HepG2 (cell line): ENCODE measurements around the gene BTG2. TPM values are rescaled to one million over a fixed set of nuclear protein-coding genes. Genes with fewer than 3 reads are reported as not detected.
A peak's percentile ranks its signal among the peaks of the same experiment; 100 is the strongest.

Experiments
- FOXO1 ChIP-seq: sonication (generic); formaldehyde crosslinking; IDR thresholded peaks from 2 replicates; pipeline ENCODE4 v1.4.0; 2020; ENCODE audit warnings: missing genetic modification reagents
- GPN1 ChIP-seq: sonication (generic); formaldehyde crosslinking; IDR thresholded peaks from 2 replicates; pipeline ENCODE4 v1.5.1; 2020; ENCODE audit warnings: missing genetic modification reagents, borderline replicate concordance
- KDM4B ChIP-seq: sonication (generic); formaldehyde crosslinking; IDR thresholded peaks from 2 replicates; pipeline ENCODE4 v1.4.0; 2020; ENCODE audit warnings: missing genetic modification reagents
- KLF16 ChIP-seq, 2 experiments: sonication (generic) in 1 of 2; formaldehyde crosslinking in 1 of 2; IDR thresholded peaks; 2 replicates each; pipeline versions ENCODE4 v1.6.1 to v1.8.0; 2016 to 2023; ENCODE audit warnings: missing genetic modification reagents in 2 of 2, missing compliant biosample characterization in 1 of 2
- NCOA1 ChIP-seq: sonication (generic); formaldehyde crosslinking; IDR thresholded peaks from 2 replicates; pipeline ENCODE4 v1.9.0; 2021; ENCODE audit warnings: missing genetic modification reagents
- NONO ChIP-seq, 2 experiments: fragments of 450-650 bp in 1 of 2; sonication (generic) in 1 of 2; formaldehyde crosslinking in 1 of 2; IDR thresholded peaks in 1 of 2; conservative IDR thresholded peaks in 1 of 2; 2 replicates each; pipeline versions ENCODE4 v1.6.1 to v1.8.0; 2017 to 2022; ENCODE audit warnings: mild to moderate bottlenecking in 1 of 2, missing genetic modification reagents in 1 of 2, moderate library complexity in 1 of 2
- PATZ1 ChIP-seq: sonication (generic); formaldehyde crosslinking; IDR thresholded peaks from 2 replicates; pipeline ENCODE4 v1.4.0; 2020; ENCODE audit warnings: missing genetic modification reagents
- POGK ChIP-seq: sonication (generic); formaldehyde crosslinking; conservative IDR thresholded peaks from 2 replicates; pipeline ENCODE4 v1.8.0; 2022; ENCODE audit warnings: mild to moderate bottlenecking, moderate library complexity, missing genetic modification reagents
- RXRB ChIP-seq: IDR thresholded peaks from 2 replicates; pipeline ENCODE4 v1.6.1; 2016; ENCODE audit warnings: borderline replicate concordance, missing genetic modification reagents, missing compliant biosample characterization
- TERF1 ChIP-seq: sonication (generic); formaldehyde crosslinking; IDR thresholded peaks from 2 replicates; pipeline ENCODE4 v1.8.0; 2022; ENCODE audit warnings: mild to moderate bottlenecking, missing genetic modification reagents, moderate library complexity
- TFAP4 ChIP-seq: sonication (generic); IDR thresholded peaks from 2 replicates; pipeline ENCODE4 v1.6.1; 2016; ENCODE audit warnings: low read depth, borderline replicate concordance
- ZNF446 ChIP-seq: sonication (generic); formaldehyde crosslinking; IDR thresholded peaks from 2 replicates; pipeline ENCODE4 v1.5.0; 2020; ENCODE audit warnings: mild to moderate bottlenecking, missing genetic modification reagents
- ZNF574 ChIP-seq: sonication (generic); formaldehyde crosslinking; IDR thresholded peaks from 2 replicates; pipeline ENCODE4 v1.4.0; 2020; ENCODE audit warnings: missing genetic modification reagents
- ZNF580 ChIP-seq: IDR thresholded peaks from 2 replicates; pipeline ENCODE4 v1.6.1; 2016; ENCODE audit warnings: low read depth, borderline replicate concordance
- ZNF883 ChIP-seq: sonication (generic); formaldehyde crosslinking; IDR thresholded peaks from 2 replicates; pipeline ENCODE4 v1.5.1; 2020; ENCODE audit warnings: mild to moderate bottlenecking, missing genetic modification reagents; ENCODE audit errors: not compliant biosample characterization
- polyA plus RNA-seq, 8 experiments: library from polyadenylated mRNA; depleted of rRNA in 3 of 8; stranded (reverse) in 7 of 8; unstranded in 1 of 8; fragments of >200 nt; fragmentation: Illumina TruSeq in 4 of 8; extraction: Trizol in 4 of 8; gene quantifications; 2 replicates each; pipeline versions ENCODE4 v1.2.1 to v1.2.3, GENCODE V29; 2011 to 2016; ENCODE audit warnings: low read depth in 4 of 8, missing spikeins in 1 of 8, mixed read lengths in 1 of 8; ENCODE audit not compliant: insufficient read depth in 1 of 8
- total RNA-seq, 5 experiments: library from RNA; depleted of rRNA; stranded (reverse); fragments of >200 nt; fragmentation: Illumina TruSeq; extraction: Trizol; gene quantifications; 2 replicates each; pipeline ENCODE4 v1.2.3, GENCODE V29; 2016; ENCODE audit warnings: low read depth in 1 of 5
- TF ChIP-seq, protein P1 (sequence below): sonication (generic); formaldehyde crosslinking; IDR thresholded peaks from 2 replicates; pipeline ENCODE4 v1.5.0; 2020; ENCODE audit warnings: mild to moderate bottlenecking, missing genetic modification reagents

The BTG2 gene
- total and polyA plus RNA-seq, 2 of the 13 experiments (the other 11 are each of a cell fraction or from before 2014, with no cell fraction given): 13.6 to 18.3 TPM

GRCh38 chr1:203290261-203291089 is 14.8 kb upstream of the BTG2 start (continued):
- TF ChIP-seq, protein P1, sequence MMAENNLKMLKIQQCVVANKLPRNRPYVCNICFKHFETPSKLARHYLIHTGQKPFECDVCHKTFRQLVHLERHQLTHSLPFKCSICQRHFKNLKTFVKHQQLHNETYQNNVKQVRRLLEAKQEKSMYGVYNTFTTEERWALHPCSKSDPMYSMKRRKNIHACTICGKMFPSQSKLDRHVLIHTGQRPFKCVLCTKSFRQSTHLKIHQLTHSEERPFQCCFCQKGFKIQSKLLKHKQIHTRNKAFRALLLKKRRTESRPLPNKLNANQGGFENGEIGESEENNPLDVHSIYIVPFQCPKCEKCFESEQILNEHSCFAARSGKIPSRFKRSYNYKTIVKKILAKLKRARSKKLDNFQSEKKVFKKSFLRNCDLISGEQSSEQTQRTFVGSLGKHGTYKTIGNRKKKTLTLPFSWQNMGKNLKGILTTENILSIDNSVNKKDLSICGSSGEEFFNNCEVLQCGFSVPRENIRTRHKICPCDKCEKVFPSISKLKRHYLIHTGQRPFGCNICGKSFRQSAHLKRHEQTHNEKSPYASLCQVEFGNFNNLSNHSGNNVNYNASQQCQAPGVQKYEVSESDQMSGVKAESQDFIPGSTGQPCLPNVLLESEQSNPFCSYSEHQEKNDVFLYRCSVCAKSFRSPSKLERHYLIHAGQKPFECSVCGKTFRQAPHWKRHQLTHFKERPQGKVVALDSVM (CRISPR knock-in tag): peak; percentile 96
- TF ChIP-seq ZNF580 (CRISPR knock-in tag) (no peak), ZNF446 (CRISPR knock-in tag) (no peak), NCOA1 (CRISPR knock-in tag) (no peak), ZNF574 (CRISPR knock-in tag) (no peak), PATZ1 (CRISPR knock-in tag) (peak; percentile 51; the same call in 1 of the 2 replicates), TFAP4 (peak; percentile 47; the same call in 1 of the 2 replicates), NONO (IDR thresholded peaks at IDR 0.05) (no peak), NONO (CRISPR knock-in tag; conservative IDR thresholded peaks at IDR 0.05) (no peak), TERF1 (CRISPR knock-in tag) (no peak), RXRB (CRISPR knock-in tag) (no peak), ZNF883 (CRISPR knock-in tag) (no peak), POGK (CRISPR knock-in tag) (no peak), GPN1 (no peak), FOXO1 (CRISPR knock-in tag) (peak; percentile 43; the same call in 1 of the 2 replicates), KLF16 (CRISPR knock-in tag; IDR thresholded peaks at IDR 0.05) (peak in 1 of 2 experiments; percentile 58; a peak in 1 of 4 replicates), KDM4B (CRISPR knock-in tag) (no peak)
